ENCODE data around the gene SPINK2. TPM values are rescaled to one million over a fixed set of nuclear protein-coding genes. Genes with fewer than 3 reads are reported as not detected.

Gene SPINK2
- total RNA-seq, 1 experiment from 2014 or later = not detected

DNA sequence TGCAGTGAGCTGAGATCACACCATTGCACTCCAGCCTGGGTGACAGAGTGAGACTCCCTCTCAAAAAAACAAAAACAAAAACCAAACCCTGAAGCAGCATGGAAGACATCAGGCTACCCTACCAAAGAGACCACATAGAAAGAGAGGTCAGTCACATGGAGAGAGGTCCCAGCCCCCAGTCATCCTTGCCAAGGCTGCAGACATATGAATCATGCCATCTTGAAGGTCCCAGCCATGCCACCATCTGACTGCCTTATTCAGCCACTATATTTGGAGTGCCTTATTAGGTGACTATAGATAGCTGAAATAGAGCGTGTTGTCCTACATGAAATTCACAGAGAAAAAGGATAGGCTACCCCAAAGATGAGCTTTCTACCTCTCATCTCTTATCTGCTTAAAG lies 48.2 kb downstream of the SPINK2 start:
- DNase-seq (ENCODE audit: low read depth, low spot score) (no peak), ATAC-seq (no peak)
- Histone ChIP-seq H3K27me3 (ENCODE audit: control insufficient read depth, insufficient read depth, low read length) (no peaks in the 10 kb centered on the region), H3K36me3 (ENCODE audit: control insufficient read depth, insufficient read depth, low read length) (no peaks in the 10 kb centered on the region), H3K4me1 (ENCODE audit: control insufficient read depth, insufficient read depth, low read length) (no peaks in the 10 kb centered on the region), H3K27ac (ENCODE audit: low read length) (no peak overlapping the region), H3K4me3 (ENCODE audit: low read depth in 2 of 2, low read length in 2 of 2) (no peak overlapping the region), H3K9me3 (ENCODE audit: control insufficient read depth, insufficient read depth, low read depth, low read length) (no peaks in the 10 kb centered on the region)
- POLR2A ChIA-PET = no interaction called here
- in situ Hi-C loops (cut with HindIII; ENCODE audit: low pct_unique_long_range_greater_than_20kb, low sequenced_read_pairs) (no loop called here), intact Hi-C loops (cut with micrococcal nuclease; ENCODE audit: unreplicated experiment) (no loop called here)
- CTCF ChIA-PET = no interaction called here
- BruUV-seq (replicated peaks) = no TSS peak
- TF ChIP-seq POLR2AphosphoS5 (IDR thresholded peaks at IDR 0.05; ENCODE audit: low read depth, low read length) = no peak

DNA sequence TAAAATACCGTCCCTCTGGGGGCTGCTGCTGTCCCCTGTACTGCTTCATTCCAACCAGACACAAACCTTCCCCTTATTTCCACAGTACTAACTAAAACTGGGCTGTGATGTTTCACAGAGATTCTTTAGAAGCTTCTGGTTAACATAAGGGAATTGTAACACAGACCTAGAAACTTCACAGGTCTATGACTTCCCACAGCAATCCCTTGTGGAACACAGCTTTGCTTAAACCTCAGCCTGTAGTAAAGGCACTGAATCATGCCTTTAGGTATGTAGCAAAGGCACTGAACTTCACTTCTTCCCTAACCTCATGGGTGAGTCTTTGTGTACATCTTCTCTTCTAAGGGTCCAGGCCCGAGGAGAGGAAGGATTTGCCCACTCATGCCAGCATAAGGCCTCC lies 49.4 kb downstream of the SPINK2 start:
- no peaks in the 10 kb centered on the region for H3K4me1 ChIP-seq (ENCODE audit: control insufficient read depth, insufficient read depth, low read length)
- DNase-seq (ENCODE audit: low read depth, low spot score) = no peak
- POLR2A ChIA-PET = no interaction called here
- no peaks in the 10 kb centered on the region for H3K27me3 ChIP-seq (ENCODE audit: control insufficient read depth, insufficient read depth, low read length)
- H3K27ac ChIP-seq (ENCODE audit: low read length) = no peak overlapping the region
- intact Hi-C loops (cut with micrococcal nuclease; ENCODE audit: unreplicated experiment) (no loop called here), in situ Hi-C loops (cut with HindIII; ENCODE audit: low pct_unique_long_range_greater_than_20kb, low sequenced_read_pairs) (no loop called here)
- no peaks in the 10 kb centered on the region for H3K36me3 ChIP-seq (ENCODE audit: control insufficient read depth, insufficient read depth, low read length)
- CTCF ChIA-PET = no interaction called here
- no peak for TF ChIP-seq TCF7L2 (IDR thresholded peaks at IDR 0.05; ENCODE audit: low read depth, low read length)
- no peak for TF ChIP-seq POLR2AphosphoS5 (IDR thresholded peaks at IDR 0.05; ENCODE audit: low read depth, low read length)
- no peak for TF ChIP-seq SIN3A (IDR thresholded peaks at IDR 0.05; ENCODE audit: borderline replicate concordance, insufficient read depth, low read depth, low read length)
- TF ChIP-seq CTCF (IDR thresholded peaks at IDR 0.05) = no peak
- TF ChIP-seq REST (IDR thresholded peaks at IDR 0.05; ENCODE audit: insufficient read depth in 1 of 2, low read depth in 2 of 2, low read length in 1 of 2) = no peak
- no peak overlapping the region for H3K4me3 ChIP-seq (ENCODE audit: low read depth in 2 of 2, low read length in 2 of 2)
- ATAC-seq = no peak
- no TSS peak for BruUV-seq (replicated peaks)
- no peaks in the 10 kb centered on the region for H3K9me3 ChIP-seq (ENCODE audit: control insufficient read depth, insufficient read depth, low read depth, low read length)

DNA sequence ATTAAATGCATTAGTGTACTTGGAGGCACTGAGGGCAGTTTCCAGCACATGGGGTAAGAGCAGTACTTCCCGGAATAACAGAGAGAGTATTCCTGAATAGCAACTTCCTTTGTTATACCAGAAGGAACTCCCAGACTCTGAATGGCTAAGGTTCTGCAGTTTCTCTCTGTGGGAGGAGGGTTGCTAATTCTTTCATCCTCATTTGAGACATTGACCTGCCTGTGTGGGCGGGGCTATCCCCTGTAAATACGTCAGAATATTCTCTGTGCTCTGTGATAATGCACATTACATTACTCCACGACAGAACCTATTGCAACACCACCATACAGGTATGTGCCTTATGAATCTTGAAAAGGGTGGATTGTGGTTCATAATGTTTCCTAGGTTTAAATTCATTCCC lies 52.7 kb downstream of the SPINK2 start:
- in situ Hi-C loops (cut with HindIII; ENCODE audit: low pct_unique_long_range_greater_than_20kb, low sequenced_read_pairs) = no loop called here
- CTCF ChIA-PET = no interaction called here
- DNase-seq (ENCODE audit: low read depth, low spot score) = no peak
- H3K9me3 ChIP-seq (ENCODE audit: control insufficient read depth, insufficient read depth, low read depth, low read length) = no peaks in the 10 kb centered on the region
- POLR2A ChIA-PET = no interaction called here
- intact Hi-C loops (cut with micrococcal nuclease; ENCODE audit: unreplicated experiment) = no loop called here
- BruUV-seq (replicated peaks) = no TSS peak
- TF ChIP-seq CTCF (IDR thresholded peaks at IDR 0.05) (no peak), TCF7L2 (IDR thresholded peaks at IDR 0.05; ENCODE audit: low read depth, low read length) (no peak), SIN3A (IDR thresholded peaks at IDR 0.05; ENCODE audit: borderline replicate concordance, insufficient read depth, low read depth, low read length) (no peak)
- no peaks in the 10 kb centered on the region for H3K4me1 ChIP-seq (ENCODE audit: control insufficient read depth, insufficient read depth, low read length)
- no peak for ATAC-seq
- H3K4me3 ChIP-seq (ENCODE audit: low read depth in 2 of 2, low read length in 2 of 2) = no peak overlapping the region
- H3K27ac ChIP-seq (ENCODE audit: low read length) = no peak overlapping the region
- no peaks in the 10 kb centered on the region for H3K27me3 ChIP-seq (ENCODE audit: control insufficient read depth, insufficient read depth, low read length)
- H3K36me3 ChIP-seq (ENCODE audit: control insufficient read depth, insufficient read depth, low read length) = no peaks in the 10 kb centered on the region
